GM20000 (cell line): ENCODE results near the gene UNC5C.

Source experiments
- DNase-seq: peaks from one replicate; pipeline ENCODE4 v3.0.0; 2012; ENCODE audit warnings: low spot score
- TF ChIP-seq, protein P1 (sequence below): IDR thresholded peaks from 2 replicates; pipeline ENCODE4 v1.5.1; 2012; ENCODE audit warnings: mild to moderate bottlenecking, control low read depth; ENCODE audit errors: extremely low read depth, missing control alignments

UNC5C gene

DNA sequence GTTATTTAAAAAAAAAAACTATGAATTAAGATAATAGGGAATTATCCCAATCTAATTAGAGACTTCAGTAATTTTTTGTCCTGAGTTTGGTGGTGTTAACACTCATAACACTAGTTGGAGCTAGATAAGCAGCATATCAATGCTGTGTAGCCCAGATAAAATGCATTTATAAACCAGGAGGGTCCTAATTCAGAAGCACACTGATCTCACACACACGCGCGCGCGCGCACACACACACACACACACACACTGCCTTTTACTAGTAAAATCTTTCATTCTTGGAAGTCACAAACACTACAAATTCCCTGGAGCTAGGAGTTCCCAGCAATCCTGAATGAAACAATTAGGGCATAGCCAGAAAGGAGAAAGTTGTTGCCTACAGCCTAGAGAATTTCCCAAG is 3.2 kb downstream of the UNC5C start:
- no peak for DNase-seq

DNA sequence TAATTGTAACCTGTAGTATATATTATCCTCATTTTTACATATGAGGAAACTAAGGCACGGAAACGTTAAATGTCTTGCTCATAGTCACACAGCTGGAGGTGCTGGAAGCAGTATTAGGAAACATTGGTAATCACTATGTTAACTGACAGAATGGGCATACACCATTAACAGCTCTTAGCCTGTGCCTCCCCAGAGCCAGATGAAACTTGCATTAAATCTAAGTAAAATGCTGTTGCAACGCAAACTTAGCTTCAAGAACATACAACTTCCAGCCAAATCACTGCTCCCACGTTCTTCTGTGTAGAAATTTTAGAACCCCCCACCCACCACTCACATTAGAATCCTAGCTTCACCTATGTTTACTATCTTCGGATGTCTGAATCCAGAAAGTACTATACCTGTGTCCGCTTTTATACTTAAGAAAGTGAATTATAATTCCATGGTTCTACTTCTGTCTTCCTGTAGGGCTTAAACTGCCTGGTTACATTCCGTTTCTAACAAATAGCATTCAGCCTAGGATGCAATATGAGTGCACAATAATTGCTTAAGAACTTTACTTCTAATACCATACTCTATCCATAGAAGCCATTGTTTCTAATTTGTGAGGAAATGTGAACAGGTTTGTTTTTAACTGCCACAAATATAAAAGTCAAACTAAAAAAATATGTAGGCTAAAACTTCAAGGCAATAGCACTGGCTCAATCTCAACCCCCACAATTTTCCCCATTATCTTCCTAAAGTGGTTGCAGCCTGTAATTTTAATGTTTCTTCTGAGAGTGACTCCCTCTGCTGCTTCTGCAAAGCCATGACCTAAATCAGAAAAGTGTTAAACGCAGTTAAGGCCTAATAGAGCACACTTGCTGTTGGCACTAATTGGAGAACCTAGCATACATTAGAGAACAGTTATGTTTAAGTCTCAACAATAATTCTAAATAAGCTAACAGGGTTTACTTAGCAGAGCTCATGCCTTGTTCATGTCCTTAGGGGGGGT is 4.4 kb downstream of the UNC5C start:
- DNase-seq = no peak
- TF ChIP-seq, protein P1, sequence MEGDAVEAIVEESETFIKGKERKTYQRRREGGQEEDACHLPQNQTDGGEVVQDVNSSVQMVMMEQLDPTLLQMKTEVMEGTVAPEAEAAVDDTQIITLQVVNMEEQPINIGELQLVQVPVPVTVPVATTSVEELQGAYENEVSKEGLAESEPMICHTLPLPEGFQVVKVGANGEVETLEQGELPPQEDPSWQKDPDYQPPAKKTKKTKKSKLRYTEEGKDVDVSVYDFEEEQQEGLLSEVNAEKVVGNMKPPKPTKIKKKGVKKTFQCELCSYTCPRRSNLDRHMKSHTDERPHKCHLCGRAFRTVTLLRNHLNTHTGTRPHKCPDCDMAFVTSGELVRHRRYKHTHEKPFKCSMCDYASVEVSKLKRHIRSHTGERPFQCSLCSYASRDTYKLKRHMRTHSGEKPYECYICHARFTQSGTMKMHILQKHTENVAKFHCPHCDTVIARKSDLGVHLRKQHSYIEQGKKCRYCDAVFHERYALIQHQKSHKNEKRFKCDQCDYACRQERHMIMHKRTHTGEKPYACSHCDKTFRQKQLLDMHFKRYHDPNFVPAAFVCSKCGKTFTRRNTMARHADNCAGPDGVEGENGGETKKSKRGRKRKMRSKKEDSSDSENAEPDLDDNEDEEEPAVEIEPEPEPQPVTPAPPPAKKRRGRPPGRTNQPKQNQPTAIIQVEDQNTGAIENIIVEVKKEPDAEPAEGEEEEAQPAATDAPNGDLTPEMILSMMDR = no peak

More for the DNA sequence above, 3.2 kb downstream of the UNC5C start:
- TF ChIP-seq, protein P1 = no peak

DNA sequence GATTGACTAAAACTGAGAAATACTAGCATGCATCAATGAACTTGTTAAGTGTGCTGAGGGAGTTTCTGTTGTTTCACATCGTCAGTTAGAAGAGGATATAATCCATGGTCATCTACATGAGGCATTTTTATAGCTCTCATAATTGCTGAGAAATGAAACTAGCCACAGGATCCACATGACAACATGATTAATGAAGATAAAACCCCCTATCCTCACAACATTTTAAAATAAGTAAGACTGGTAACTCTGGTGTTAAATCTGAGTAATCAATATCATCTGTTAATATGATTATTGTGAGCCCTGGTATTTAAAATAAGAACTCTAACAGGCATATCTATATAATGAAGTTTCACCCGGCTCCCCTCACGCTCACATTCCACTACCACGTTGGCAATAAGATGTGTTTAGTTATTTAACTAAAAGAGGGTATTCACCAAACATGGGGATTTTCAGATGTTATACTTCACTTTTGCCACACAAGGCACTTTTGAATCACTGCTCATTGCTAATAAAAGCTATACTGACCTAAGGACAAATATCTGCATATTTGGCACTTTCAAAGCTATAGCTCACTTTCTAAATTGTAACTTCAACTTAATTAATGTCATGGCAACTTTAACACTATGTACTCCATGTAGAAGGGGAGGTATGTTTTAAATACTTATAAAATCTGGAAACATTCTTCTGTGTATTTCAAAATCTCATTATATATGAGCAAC is 6.7 kb downstream of the UNC5C start:
- DNase-seq = no peak
- TF ChIP-seq, protein P1 = no peak

DNA sequence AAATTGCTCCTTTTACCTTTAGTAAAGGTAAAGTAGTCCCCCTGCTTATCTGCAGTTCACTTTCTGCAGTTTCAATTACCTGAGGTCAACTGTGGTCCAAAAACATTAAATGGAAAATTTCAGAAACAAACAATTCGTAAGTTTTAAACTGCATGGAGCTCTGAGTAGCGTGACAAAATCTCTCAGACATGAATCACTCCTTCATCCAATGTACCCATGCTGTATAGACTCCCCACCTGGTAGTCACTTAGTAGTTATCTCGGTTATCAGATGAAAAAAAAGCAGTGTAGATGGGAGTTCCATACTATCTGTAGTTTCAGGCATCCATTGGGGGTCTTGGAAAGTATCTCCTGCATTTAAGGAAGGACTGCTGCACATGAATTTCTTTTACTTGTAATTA is 7.7 kb downstream of the UNC5C start:
- TF ChIP-seq, protein P1 = no peak
- DNase-seq = no peak

DNA sequence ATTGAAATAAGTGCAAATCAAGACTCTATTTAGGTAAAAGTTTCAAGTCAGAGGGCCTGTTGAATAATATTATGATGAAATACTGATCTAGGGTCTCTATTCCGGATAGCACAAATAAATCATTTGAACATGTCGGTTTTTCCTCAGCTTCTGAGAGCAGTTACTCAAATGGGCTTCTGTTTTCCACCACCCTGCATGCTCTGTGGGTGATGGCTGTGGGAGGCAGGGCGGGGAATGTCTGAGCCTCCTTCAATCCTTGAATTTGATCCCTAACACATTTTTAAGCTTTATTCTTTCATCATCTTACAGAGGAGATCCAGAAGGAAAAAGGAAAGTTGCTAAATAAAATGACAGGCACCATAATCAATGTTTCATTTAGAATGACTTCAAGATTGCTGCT is 8.5 kb downstream of the UNC5C start:
- DNase-seq = no peak
- TF ChIP-seq, protein P1 = no peak

DNA sequence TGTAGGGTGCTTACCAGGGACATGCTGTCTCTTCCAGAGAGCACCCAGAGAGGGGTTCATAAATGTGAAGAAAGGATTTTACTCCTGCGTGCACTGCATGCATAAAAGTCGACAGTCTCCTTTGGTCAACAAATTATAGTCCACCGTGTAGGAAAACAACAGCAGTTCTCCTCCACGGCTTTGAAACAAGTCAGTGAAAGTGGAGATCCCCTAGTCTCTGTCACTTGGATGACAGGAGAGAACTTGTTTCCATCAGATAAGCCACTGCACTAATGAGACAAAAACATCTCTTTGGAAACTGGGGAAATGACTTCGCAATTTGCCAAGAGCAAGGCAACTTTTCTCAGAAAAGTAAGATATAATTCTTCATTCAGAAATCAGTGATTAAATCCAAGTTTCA is 9.7 kb downstream of the UNC5C start:
- TF ChIP-seq, protein P1 = no peak
- no peak for DNase-seq
